MM.1S (cell line): Measurements from ENCODE around the gene NTM.

Experiments used
- DNase-seq: peaks from one replicate; pipeline ENCODE4 v3.0.0-alpha.2; 2015
- H2AFZ ChIP-seq: fragments of 300-600 bp; sonication (generic); 2 replicates; pipeline ENCODE4 v1.6.0; 2016; ENCODE audit warnings: antibody characterized with exemption, low read length
- H3F3A ChIP-seq: fragments of 300-600 bp; sonication (generic); 2 replicates; pipeline ENCODE4 v1.6.1; 2016; ENCODE audit warnings: mild to moderate bottlenecking, antibody characterized with exemption, low read length, moderate library complexity, mixed read lengths; ENCODE audit not compliant: insufficient read depth
- H3K27ac ChIP-seq: fragments of 300-600 bp; sonication (generic); 2 replicates; pipeline ENCODE4 v1.5.1; 2016; ENCODE audit warnings: mild to moderate bottlenecking, low read length
- H3K27me3 ChIP-seq: fragments of 300-600 bp; sonication (generic); replicated peaks from 2 replicates; pipeline ENCODE4 v1.6.0; 2016; ENCODE audit warnings: low read length; ENCODE audit not compliant: insufficient read depth
- H3K36me3 ChIP-seq: fragments of 300-600 bp; sonication (generic); replicated peaks from 2 replicates; pipeline ENCODE4 v1.6.1; 2016; ENCODE audit warnings: mild to moderate bottlenecking, low read length, mixed read lengths; ENCODE audit not compliant: insufficient read depth
- H3K4me1 ChIP-seq: fragments of 300-600 bp; sonication (generic); 2 replicates; pipeline ENCODE4 v1.6.1; 2016; ENCODE audit warnings: low read length, mixed read lengths
- H3K4me2 ChIP-seq: fragments of 300-600 bp; sonication (generic); 2 replicates; pipeline ENCODE4 v1.6.0; 2016; ENCODE audit warnings: low read depth, low read length
- H3K4me3 ChIP-seq: fragments of 300-600 bp; sonication (generic); 2 replicates; pipeline ENCODE4 v1.5.1; 2016; ENCODE audit warnings: low read length, mixed read lengths
- H3K79me2 ChIP-seq: fragments of 300-600 bp; sonication (generic); 2 replicates; pipeline ENCODE4 v1.6.1; 2016; ENCODE audit warnings: mixed run types, low read length, mixed read lengths
- H3K9ac ChIP-seq: fragments of 300-600 bp; sonication (generic); 2 replicates; pipeline ENCODE4 v1.6.1; 2016; ENCODE audit warnings: low read length, mixed read lengths
- H3K9me2 ChIP-seq: fragments of 300-600 bp; sonication (generic); replicated peaks from 2 replicates; pipeline ENCODE4 v1.6.1; 2016; ENCODE audit warnings: mild to moderate bottlenecking, low read length, mixed read lengths; ENCODE audit not compliant: insufficient read depth
- H3K9me3 ChIP-seq: fragments of 300-600 bp; sonication (generic); replicated peaks from 2 replicates; pipeline ENCODE4 v1.6.1; 2016; ENCODE audit warnings: mild to moderate bottlenecking, low read length, mixed read lengths; ENCODE audit not compliant: insufficient read depth
- H4K20me1 ChIP-seq: fragments of 300-600 bp; sonication (generic); 2 replicates; pipeline ENCODE4 v1.6.1; 2016; ENCODE audit warnings: mild to moderate bottlenecking, low read length, moderate library complexity, mixed read lengths; ENCODE audit not compliant: insufficient read depth
- EZH2 ChIP-seq: fragments of 300-600 bp; sonication (generic); optimal IDR thresholded peaks from 2 replicates; pipeline ENCODE3; 2017; ENCODE audit warnings: low read depth, mild to moderate bottlenecking, antibody characterized with exemption, low read length, mixed read lengths
- EZH2phosphoT487 ChIP-seq: fragments of 300-600 bp; sonication (generic); IDR thresholded peaks from 2 replicates; pipeline ENCODE4 v1.6.1; 2018; ENCODE audit warnings: antibody characterized with exemption, low read length
- TF ChIP-seq, protein P1 (sequence below): fragments of 300-600 bp; sonication (generic); IDR thresholded peaks from 2 replicates; pipeline ENCODE4 v1.5.1; 2016; ENCODE audit warnings: antibody characterized with exemption, low read length, mixed read lengths

NTM gene

DNA sequence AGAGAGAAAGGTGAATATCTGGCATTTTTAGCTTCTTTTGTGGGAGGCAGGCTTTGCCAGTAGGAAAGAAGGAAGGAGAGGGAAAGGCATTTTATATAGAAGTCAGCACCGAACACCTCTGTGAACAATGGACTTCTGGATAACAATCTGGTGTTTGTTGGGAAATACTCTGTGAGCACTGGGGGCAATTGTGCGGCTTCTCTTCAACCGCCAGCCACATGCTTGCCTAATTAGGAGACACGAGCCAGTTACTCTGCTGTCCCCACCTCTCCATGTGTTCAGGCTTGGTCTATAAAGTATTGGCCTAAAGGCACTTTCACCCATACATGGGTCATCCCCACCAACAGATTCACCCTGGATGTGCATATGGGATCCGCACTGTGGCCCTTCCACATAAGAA is 523.6 kb downstream of the NTM start:
- no peak overlapping the region for H3K4me2 ChIP-seq
- no peaks in the 10 kb centered on the region for H3K27me3 ChIP-seq
- H3F3A ChIP-seq, result no peaks in the 10 kb centered on the region
- DNase-seq, result no peak
- no peaks in the 10 kb centered on the region for H3K4me1 ChIP-seq
- no peaks in the 10 kb centered on the region for H3K9me3 ChIP-seq
- no peak overlapping the region for H3K27ac ChIP-seq
- no peaks in the 10 kb centered on the region for H3K79me2 ChIP-seq
- H3K9me2 ChIP-seq, result no peaks in the 10 kb centered on the region
- H2AFZ ChIP-seq, result no peak overlapping the region
- no peaks in the 10 kb centered on the region for H4K20me1 ChIP-seq
- H3K9ac ChIP-seq, result no peak overlapping the region
- H3K4me3 ChIP-seq, result no peak overlapping the region
- H3K36me3 ChIP-seq, result no peaks in the 10 kb centered on the region
- TF ChIP-seq EZH2phosphoT487, result no peak
- no peak for TF ChIP-seq EZH2
- TF ChIP-seq, protein P1, sequence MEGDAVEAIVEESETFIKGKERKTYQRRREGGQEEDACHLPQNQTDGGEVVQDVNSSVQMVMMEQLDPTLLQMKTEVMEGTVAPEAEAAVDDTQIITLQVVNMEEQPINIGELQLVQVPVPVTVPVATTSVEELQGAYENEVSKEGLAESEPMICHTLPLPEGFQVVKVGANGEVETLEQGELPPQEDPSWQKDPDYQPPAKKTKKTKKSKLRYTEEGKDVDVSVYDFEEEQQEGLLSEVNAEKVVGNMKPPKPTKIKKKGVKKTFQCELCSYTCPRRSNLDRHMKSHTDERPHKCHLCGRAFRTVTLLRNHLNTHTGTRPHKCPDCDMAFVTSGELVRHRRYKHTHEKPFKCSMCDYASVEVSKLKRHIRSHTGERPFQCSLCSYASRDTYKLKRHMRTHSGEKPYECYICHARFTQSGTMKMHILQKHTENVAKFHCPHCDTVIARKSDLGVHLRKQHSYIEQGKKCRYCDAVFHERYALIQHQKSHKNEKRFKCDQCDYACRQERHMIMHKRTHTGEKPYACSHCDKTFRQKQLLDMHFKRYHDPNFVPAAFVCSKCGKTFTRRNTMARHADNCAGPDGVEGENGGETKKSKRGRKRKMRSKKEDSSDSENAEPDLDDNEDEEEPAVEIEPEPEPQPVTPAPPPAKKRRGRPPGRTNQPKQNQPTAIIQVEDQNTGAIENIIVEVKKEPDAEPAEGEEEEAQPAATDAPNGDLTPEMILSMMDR, result no peak

DNA sequence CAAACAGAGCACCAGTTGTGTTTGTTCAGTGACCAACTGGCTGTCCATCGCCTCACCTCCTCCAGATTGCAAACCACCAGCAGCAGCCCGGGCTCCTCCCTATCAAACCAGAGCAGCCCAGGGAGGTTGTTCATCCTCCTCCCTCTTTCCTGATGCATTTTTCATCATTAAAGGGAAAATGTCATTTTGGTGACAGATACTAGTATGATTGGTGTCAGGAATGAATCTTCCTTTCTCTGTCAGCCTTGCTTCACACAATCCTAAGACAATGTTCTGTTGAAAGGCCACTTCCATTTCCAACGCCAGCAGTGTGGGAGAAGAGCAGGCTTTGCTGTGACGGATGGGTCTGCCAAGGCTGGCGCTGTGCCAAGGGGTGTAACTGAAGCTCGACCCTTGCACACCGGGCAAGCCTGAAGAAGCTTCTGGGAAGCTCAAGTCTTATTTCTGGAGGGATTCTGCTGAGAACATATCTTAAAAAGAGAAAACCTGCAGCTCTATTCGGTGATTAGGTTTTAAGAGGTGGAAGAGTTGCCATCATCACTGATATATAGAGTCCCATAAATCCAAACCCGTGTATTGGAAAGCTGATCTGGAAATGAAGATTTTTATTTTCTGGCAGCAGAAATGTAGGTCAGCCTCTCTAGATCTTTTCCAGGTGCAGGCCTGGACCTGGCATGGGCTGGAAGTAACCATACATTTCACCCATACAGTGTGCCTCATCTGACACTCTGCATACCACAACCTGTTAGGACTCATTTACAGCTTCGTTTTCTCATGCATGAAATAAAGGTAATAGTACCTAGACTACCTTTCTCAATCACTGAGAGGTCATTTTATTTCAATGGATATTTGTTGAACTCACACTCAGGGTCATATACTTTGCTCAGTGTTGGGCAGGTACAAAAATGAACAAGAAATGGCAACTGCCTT is 524.5 kb downstream of the NTM start:
- Histone ChIP-seq H3K27me3 (no peaks in the 10 kb centered on the region), H3K4me3 (no peak overlapping the region), H4K20me1 (no peaks in the 10 kb centered on the region), H3K9ac (no peak overlapping the region), H2AFZ (no peak overlapping the region), H3K9me2 (no peaks in the 10 kb centered on the region), H3F3A (no peaks in the 10 kb centered on the region), H3K4me1 (no peaks in the 10 kb centered on the region), H3K4me2 (no peak overlapping the region), H3K9me3 (no peaks in the 10 kb centered on the region), H3K27ac (no peak overlapping the region), H3K36me3 (no peaks in the 10 kb centered on the region), H3K79me2 (no peaks in the 10 kb centered on the region)
- TF ChIP-seq, protein P1, result no peak
- TF ChIP-seq EZH2, result no peak
- no peak for TF ChIP-seq EZH2phosphoT487
- DNase-seq, result no peak

DNA sequence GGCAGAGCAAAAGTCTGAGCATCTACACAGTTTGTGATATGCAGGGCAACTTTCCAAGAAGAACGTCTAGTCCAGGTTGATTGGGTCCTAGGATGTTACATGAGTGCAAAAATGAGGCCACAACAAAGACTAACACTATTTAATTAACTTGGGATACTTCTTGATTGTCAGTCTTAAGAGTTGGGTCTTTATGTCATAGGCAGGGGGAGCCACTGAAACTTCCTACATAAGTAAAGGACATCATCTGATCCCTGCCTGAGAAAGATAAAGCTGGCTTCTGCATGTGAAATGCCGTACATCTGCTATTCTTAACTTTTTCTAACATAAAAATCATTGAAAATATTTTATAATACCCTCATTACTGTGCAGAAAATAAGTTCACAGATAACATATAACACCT is 525.5 kb downstream of the NTM start:
- Histone ChIP-seq H2AFZ (no peak overlapping the region), H3K79me2 (no peaks in the 10 kb centered on the region), H3K4me3 (no peak overlapping the region), H3K9me2 (no peaks in the 10 kb centered on the region), H3K27me3 (no peaks in the 10 kb centered on the region), H3K27ac (no peak overlapping the region), H4K20me1 (no peaks in the 10 kb centered on the region), H3F3A (no peaks in the 10 kb centered on the region), H3K4me2 (no peak overlapping the region), H3K9ac (no peak overlapping the region), H3K4me1 (no peaks in the 10 kb centered on the region), H3K9me3 (no peaks in the 10 kb centered on the region), H3K36me3 (no peaks in the 10 kb centered on the region)
- TF ChIP-seq, protein P1, result no peak
- TF ChIP-seq EZH2, result no peak
- TF ChIP-seq EZH2phosphoT487, result no peak
- no peak for DNase-seq
